SK-N-SH treated with all-trans-retinoic acid at 6 μM for 48 hours (cell line): ENCODE measurements around the gene ASCL5.

Experiments used
- GLIS3 ChIP-seq: fragments of 250-450 bp; sonication (Bioruptor Pico); IDR thresholded peaks from 2 replicates; pipeline ENCODE4 v1.5.0; 2020; ENCODE audit warnings: mild to moderate bottlenecking, moderate library complexity
- TOX ChIP-seq: fragments of 250-450 bp; sonication (Bioruptor Pico); IDR thresholded peaks from 2 replicates; pipeline ENCODE4 v1.8.0; 2021; ENCODE audit warnings: mild to moderate bottlenecking, moderate library complexity, borderline replicate concordance
- ZFP30 ChIP-seq: fragments of 450-650 bp; formaldehyde crosslinking; IDR thresholded peaks from 2 replicates; pipeline ENCODE4 v1.5.0; 2022; ENCODE audit warnings: mild to moderate bottlenecking, moderate library complexity
- ZNF565 ChIP-seq: fragments of 450-650 bp; formaldehyde crosslinking; conservative IDR thresholded peaks from 2 replicates; pipeline ENCODE4 v1.5.0; 2020; ENCODE audit warnings: low read depth, mild to moderate bottlenecking, moderate library complexity
- TF ChIP-seq, protein P1 (sequence below): fragments of 250-450 bp; sonication (Bioruptor Pico); IDR thresholded peaks from 2 replicates; pipeline ENCODE4 v1.8.0; 2020; ENCODE audit warnings: mild to moderate bottlenecking, moderate library complexity, borderline replicate concordance

DNA sequence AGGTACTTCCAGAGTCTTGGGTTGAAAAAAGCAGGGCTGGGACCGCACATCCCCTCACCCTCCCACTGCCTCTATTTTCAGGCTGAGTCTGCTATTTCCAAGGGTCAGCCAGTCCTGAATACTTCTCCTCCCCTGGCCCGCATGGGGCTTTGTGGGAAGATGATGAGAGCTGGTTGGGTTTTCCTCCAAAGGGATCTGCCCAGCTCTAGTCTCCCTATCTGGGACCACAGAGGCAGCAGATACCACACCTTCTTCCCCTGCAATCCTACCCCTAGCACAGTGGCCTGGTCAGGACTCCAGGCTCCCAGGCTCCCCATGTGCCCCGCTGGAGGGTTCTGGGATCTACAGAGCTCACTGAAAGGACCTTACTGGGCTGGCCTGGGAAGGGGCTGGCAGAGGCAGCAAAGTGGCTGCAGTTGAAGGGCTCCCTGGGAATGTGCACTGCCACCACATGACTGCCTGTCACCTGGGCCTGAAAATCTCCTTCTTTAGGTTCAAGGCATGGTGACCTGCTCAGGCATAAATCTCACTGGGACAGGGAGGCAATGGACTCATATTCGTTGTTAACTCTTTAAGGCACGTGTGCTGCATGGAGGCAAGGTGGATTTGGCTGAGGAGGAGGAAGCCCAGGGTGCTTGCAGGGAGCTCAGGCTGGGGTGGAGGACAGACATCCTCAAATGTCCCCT lies 27.8 kb downstream of the ASCL5 start:
- TF ChIP-seq GLIS3 (CRISPR knock-in tag) (no peak), ZNF565 (CRISPR knock-in tag) (no peak), ZFP30 (CRISPR knock-in tag) (no peak), TOX (CRISPR knock-in tag) (no peak)
- TF ChIP-seq, protein P1, sequence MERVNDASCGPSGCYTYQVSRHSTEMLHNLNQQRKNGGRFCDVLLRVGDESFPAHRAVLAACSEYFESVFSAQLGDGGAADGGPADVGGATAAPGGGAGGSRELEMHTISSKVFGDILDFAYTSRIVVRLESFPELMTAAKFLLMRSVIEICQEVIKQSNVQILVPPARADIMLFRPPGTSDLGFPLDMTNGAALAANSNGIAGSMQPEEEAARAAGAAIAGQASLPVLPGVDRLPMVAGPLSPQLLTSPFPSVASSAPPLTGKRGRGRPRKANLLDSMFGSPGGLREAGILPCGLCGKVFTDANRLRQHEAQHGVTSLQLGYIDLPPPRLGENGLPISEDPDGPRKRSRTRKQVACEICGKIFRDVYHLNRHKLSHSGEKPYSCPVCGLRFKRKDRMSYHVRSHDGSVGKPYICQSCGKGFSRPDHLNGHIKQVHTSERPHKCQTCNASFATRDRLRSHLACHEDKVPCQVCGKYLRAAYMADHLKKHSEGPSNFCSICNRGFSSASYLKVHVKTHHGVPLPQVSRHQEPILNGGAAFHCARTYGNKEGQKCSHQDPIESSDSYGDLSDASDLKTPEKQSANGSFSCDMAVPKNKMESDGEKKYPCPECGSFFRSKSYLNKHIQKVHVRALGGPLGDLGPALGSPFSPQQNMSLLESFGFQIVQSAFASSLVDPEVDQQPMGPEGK (CRISPR knock-in tag) = no peak
